Fibroblast of lung (primary cell): ENCODE measurements around the gene DCN.

Experiments used
- EZH2 ChIP-seq: IDR thresholded peaks from 2 replicates; pipeline ENCODE4 v1.5.1; 2012; ENCODE audit warnings: low read length, control low read depth, mild to moderate bottlenecking; ENCODE audit errors: missing control alignments
- TF ChIP-seq, protein P1 (sequence below), 2 donors: IDR thresholded peaks in 1 of 2; conservative IDR thresholded peaks in 1 of 2; 1 replicate in 1 of 2; 2 replicates in 1 of 2; pipeline ENCODE4 v1.5.1; 2011 to 2012; ENCODE audit warnings: low read length in 2 of 2, control low read depth in 1 of 2, inconsistent platforms in 1 of 2, low read depth in 1 of 2, mild to moderate bottlenecking in 1 of 2

DNA sequence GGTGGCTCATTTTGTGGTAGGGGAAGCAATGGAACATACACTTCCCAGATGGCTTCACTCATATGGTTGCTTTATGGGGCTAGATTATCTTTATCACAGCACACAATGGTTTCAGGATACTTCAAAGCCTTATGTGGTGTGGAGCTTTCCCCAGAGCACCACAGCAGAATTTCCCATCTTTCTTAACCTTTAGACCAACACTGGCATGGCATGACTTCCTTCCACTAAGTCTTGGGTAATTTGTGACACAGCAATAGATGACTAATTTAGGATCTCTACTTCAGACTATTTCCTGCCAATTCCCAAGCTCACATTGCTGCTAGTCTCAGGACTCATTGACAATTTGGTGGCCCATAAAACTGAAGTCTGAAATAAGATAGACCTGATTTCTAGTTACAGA is 36.9 kb upstream of the DCN start:
- TF ChIP-seq, protein P1, sequence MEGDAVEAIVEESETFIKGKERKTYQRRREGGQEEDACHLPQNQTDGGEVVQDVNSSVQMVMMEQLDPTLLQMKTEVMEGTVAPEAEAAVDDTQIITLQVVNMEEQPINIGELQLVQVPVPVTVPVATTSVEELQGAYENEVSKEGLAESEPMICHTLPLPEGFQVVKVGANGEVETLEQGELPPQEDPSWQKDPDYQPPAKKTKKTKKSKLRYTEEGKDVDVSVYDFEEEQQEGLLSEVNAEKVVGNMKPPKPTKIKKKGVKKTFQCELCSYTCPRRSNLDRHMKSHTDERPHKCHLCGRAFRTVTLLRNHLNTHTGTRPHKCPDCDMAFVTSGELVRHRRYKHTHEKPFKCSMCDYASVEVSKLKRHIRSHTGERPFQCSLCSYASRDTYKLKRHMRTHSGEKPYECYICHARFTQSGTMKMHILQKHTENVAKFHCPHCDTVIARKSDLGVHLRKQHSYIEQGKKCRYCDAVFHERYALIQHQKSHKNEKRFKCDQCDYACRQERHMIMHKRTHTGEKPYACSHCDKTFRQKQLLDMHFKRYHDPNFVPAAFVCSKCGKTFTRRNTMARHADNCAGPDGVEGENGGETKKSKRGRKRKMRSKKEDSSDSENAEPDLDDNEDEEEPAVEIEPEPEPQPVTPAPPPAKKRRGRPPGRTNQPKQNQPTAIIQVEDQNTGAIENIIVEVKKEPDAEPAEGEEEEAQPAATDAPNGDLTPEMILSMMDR (conservative IDR thresholded peaks at IDR 0.05 in 1 of 2, IDR thresholded peaks at IDR 0.05 in 1 of 2; ENCODE audit: low read depth in 1 of 2, low read length in 2 of 2): no peak
- no peak for TF ChIP-seq EZH2
